GM21423 (cell line): Measurements from ENCODE around the gene DEDD.
A peak's percentile ranks its signal among the peaks of the same experiment; 100 is the strongest.
"Not testable (repeated sequence)": the region's sequence is repeated elsewhere in the genome, so short reads cannot be mapped to it uniquely, and the experiment has no call there.

Experiments
- ATAC-seq: cut with Tn5 transposase; IDR thresholded peaks from one replicate; pipeline ENCODE4 v1.9.1; 2021; ENCODE audit warnings: mild to moderate bottlenecking, moderate library complexity; ENCODE audit not compliant: unreplicated experiment

Gene DEDD

DNA sequence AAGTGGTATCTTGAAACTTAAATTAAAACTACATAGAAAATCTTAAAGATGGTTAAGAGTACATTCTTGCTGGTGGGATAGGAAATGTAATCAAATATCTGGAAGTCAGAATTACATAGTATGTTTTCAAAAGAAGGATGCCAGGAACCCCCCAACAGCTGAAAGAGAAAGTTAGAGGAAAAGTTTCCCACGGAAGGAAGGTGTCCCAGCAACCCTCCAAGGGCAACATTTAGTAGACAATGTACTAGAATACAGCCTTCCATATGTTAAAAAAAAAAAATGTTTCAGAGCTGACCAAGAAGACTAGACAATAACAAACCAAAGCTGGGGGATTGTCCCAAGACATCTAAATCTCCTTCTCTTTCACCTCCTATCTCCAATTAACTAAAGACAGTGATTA is 2.2 kb downstream of the DEDD start:
- no peak for ATAC-seq

- ATAC-seq = no peak
Observed at GRCh38 chr1:161128591-161129420, 3.7 kb downstream of the DEDD start.

- no peak for ATAC-seq
Observed at GRCh38 chr1:161127649-161128048, 4.8 kb downstream of the DEDD start.

- no peak for ATAC-seq
Observed at GRCh38 chr1:161122967-161123366, 9.5 kb downstream of the DEDD start.

GRCh38 chr1:161121834-161122233 is 10.6 kb downstream of the DEDD start:
- no peak for ATAC-seq

- ATAC-seq = no peak
Observed at GRCh38 chr1:161121042-161121650, 11.3 kb downstream of the DEDD start.

- peak; percentile 46 for ATAC-seq
Observed at GRCh38 chr1:161119092-161119903, 13.2 kb downstream of the DEDD start.

GRCh38 chr1:161117759-161118581 is 14.5 kb downstream of the DEDD start, which contains the start of the genes NIT1 and PFDN2:
TSS of gene NIT1 (plus strand) at chr1:161118105. CDS start at chr1:161118177, 72 bp downstream.
TSS of gene PFDN2 (minus strand) at chr1:161118037. CDS start at chr1:161118026, 11 bp downstream.
- ATAC-seq = peak; percentile 78

- not testable (repeated sequence) for ATAC-seq
Observed at GRCh38 chr1:161115961-161116360, 16.5 kb downstream of the DEDD start.

- ATAC-seq = no peak
Observed at GRCh38 chr1:161115132-161115711, 17.2 kb downstream of the DEDD start.

DNA sequence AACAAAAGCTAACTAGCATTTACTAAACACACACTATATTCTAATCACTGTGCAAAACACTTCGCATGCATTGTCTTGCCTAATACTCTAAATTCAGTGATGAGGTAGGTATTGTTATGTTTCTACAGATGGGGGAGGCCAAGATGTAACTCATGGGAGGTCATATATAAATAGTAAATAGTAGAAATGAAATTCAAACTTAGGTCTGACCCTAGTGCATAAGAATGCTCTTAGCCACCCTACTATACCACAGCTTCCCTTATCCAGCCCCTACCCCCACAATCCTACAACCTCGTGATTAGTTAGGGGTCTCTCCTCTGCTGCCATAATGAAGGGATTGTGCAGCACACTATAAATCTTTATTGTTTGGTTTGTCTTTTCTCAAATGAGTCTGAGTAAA is 17.9 kb downstream of the DEDD start:
- no peak for ATAC-seq

DNA sequence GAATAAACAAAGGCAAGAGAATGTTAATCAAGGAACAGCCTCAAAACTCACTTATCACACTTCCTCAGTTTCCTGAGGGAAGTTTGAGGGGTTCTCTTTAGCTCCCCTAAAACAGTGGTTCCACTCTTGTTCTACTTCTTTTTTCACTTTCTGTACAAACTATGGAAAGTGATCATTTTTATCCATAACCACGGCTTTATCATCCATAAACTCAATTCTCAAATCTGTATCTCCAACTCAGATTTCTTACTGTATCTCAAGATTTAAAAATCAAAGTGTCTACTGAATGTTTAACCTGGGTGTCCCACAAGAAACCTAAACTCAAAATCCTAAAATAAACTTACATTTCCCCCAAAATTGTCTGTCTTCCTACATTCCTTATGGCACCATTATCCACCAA is 18.6 kb downstream of the DEDD start:
- no peak for ATAC-seq

GRCh38 chr1:161111527-161111926 is 20.9 kb downstream of the DEDD start:
- no peak for ATAC-seq

GRCh38 chr1:161111117-161111516 is 21.4 kb downstream of the DEDD start:
- no peak for ATAC-seq

DNA sequence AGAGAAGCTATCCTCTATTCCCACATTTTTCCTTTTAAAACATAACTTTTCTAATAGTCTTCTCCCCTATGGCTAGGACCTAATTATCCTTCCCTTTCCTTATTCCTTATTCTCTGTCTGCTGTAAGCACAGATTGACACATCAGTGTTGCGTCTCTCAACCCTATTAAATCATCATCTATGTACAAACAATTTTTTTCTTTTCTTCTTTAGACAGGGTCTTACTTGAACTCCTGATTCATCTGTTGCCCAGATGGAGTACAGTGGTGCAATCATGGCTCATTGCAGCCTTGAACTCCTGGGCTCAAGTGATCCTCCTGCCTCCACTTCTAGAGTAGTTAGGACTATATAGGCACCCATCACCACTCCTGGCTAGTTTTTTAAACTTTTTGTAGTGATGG is 26.0 kb downstream of the DEDD start:
- ATAC-seq = no peak

DNA sequence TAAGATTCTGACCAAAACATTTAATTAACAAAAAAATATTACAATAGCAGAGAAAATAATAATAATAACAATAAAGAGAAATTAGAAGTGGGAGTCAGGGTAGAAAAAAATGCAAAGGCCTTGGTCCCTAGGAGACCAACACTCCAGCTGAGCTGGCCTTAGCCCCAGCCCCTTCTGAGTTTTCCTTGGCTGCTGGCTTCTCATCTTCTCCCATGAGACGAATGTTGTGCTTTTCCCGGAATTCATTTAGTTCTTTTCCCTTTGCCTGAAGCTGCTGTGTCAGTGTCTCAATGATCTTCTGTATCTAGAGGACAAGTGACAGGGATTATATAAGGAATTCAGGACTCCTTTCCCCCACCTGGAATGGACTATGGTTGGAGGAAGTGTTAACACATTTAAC is 31.9 kb downstream of the DEDD start:
- no peak for ATAC-seq

DNA sequence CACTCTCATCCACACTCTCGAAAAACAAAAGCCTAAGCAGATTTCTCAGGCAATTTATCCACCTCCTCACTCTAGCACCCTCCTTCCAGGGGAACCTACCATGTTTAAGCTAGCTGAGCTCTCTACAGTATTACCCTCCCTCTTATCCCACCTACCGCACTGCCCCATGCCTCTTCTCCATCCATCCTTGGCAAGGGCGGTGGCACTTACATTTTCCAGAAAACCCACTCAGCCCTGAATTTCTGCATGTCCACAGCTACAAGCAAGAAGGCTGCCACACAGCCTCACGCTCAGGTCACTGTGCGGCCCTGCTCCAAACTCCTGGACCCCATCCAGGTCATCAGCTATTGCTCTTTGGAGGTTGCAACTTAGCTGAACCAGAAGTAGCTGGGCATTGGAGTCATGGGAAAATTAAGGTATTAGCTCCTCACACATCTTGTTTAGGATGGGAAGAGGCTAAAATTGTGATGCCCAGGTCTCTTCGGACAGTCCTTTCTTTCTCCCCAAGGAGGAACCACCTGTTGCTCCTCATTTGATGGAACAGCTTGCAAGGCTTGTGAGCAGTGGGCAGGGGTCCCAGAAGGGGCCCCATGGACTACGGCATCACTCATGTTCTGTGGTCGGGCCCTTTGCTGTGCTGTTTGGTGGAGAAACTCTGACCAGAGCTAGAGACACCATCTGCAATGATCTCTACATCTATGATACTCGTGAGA is 33.2 kb downstream of the DEDD start:
- ATAC-seq = no peak

DNA sequence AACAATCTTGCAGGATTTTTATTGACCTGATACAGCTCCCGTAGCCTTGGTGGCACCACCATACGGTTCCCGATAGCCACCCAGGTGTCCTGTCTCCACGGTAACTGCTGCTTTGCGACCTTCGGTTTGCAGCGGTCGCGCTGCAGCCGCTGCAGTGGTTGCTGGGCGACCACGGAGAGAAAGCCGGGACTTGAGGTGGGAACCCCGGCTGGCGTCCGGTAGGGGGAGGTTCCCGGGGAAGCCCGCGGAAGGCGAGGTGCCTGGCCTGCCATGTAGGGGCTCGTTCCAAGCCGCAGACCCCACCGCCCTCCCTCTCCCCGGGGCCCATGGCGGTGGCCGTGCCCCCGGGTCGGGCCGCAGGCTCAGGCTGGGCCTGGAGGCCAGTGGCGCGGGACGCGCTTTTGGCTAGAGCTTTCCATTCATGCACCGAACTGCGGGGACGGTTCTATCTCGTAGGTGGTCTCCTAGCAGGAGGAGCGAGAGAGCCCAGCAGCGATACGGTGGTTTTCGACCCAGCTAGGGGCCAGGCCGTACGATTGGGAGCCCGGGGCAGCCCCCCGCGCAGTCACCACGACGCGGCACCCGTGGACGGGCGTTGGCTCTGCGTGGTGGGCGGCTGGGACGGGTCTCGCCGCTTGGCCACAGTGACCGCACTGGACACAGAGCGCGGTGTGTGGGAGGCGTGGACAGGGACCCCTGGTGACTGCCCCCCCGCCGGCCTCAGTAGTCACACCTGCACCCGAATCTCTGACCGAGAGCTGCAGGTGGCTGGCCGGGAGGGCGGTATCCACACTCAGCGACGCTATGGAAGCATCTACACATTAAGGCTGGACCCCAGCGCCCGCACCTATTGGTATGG is 34.0 kb downstream of the DEDD start, which contains the start of gene KLHDC9:
Gene KLHDC9, plus strand, starts transcription at position 152 of the 859 bp plus-strand sequence. Its CDS starts 175 bp downstream, at position 327.
- ATAC-seq = peak; percentile 64
